Activated CD8-positive, alpha-beta memory T cell treated with anti-CD3 and anti-CD28 coated beads for 24 hours (primary cell): ENCODE results near the gene ETHE1.
A peak's percentile ranks its signal among the peaks of the same experiment; 100 is the strongest.

Experiments
- DNase-seq: peaks from one replicate; pipeline ENCODE4 v3.0.0-alpha.2; 2020

ETHE1 gene

DNA sequence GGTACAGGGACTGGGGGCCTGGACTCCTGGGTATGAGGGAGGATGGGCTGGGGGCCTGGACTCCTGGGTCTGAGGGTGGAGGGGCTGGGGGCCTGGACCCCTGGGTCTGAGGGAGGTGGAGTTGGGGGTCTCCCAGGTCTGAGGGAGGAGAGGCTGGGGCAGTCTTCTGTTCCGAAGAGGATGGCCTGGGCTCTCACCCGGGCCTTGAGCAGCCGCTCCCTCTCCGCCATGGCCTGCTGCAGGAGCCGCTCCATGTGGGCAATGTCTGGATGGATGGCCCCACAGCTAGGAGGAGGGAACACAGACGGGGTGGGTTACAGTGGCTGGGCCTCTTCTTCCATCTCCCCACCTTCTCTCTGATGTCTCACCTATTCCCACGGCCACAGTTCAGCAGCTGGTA, 40.6 kb downstream of the ETHE1 start:
- no peak for DNase-seq

DNA sequence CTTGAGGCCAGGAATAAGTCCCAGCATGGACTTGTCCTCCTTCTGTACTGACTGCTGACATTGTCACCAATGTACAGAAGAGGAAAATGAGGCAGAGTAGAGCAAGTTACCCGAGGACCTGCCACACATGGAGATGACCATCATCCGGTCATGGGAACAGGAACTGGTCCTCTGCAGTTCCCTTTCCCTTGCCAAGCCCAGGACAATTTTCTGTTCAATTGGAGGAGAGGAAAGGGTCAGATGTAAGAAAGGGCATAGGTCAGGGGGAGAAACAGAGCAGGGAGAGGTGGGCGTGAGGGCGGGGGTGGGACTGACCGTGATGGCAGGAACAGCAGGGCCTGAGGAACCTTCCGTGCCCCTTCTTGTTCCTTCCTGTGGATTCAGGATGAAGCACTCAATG, 41.0 kb downstream of the ETHE1 start:
- no peak for DNase-seq

GRCh38 chr19:43483281-43483680, 43.7 kb downstream of the ETHE1 start:
- no peak for DNase-seq

DNA sequence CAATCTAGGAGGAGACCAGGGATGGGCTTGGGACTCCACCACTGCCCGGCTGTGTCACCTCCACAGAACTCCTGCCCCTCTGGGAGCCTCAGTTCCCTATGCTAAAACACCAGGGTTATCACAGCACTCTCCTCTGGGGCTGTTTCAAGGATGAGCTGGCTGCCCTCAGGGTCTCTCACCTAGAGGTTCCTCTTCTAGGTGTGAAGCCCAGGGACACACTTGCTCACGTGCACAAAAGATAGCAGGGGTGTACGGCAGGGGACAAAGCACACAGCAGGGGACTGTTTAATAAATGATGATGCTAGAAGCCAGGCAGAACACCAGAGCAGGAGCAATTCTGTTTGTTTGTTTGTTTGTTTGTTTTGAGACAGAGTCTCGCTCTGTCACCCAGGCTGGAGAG, 44.8 kb downstream of the ETHE1 start:
- no peak for DNase-seq

DNA sequence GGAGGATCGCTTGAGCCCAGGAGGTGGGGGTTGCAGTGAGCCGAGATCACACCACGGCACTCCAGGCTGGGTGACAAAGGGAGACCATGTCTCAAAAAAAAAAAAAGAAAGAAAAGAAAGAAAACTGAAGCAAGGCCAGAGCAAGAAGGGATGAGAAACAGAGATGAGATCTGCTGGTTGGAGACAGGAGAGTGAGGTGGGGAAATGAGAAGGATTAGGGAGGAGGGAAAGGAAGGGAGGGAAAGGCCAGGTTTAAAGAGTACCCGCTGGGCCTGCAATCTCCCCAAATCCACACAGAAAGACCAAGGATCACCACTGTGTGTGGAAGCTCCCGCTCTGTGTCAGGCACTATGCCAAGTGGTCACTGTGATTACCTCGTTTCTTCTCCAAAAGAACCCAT, 45.3 kb downstream of the ETHE1 start:
- DNase-seq: no peak

DNA sequence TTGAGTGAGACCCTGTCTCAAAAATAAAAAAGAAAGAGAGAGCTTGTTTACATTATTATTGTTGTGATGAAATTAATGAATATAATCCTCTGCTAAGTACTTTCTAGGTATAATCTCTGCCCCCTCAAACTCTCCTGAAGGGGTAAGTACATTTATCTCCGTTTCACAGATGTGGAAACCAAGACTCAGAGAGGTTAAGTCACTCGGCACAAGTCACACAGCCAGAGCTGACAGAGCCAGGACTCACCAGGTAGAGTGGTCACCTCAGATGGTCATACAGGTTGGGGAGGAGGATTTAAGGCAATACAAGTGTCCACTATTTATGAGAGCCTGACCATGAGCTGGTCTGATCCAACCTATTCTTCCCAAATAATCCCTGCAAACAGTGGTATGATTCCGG, 46.4 kb downstream of the ETHE1 start:
- no peak for DNase-seq

- no peak for DNase-seq
Measured at GRCh38 chr19:43479961-43480561, 46.9 kb downstream of the ETHE1 start.

- no peak for DNase-seq
Measured at GRCh38 chr19:43479226-43479625, 47.8 kb downstream of the ETHE1 start.

DNA sequence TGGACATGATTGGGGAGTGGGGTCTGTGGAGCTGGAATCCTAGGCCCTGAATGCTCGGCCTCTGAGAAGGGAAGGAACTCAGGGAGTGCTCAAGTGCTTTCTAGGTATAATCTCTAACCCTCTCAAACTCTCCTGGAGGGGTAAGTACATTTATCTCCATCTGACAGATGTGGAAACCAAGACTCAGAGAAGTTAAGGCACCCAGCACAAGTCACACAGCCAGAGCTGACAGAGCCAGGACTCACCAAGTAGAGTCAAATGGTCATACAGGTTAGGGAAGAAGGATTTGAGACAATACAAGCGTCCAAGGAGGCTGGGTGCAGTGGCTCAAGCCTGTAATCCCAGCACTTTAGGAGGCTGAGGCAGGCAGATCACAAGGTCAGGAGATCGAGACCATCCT, 48.7 kb downstream of the ETHE1 start:
- no peak for DNase-seq

- no peak for DNase-seq
Measured at GRCh38 chr19:43476606-43477005, 50.4 kb downstream of the ETHE1 start.

- peak; percentile 98 for DNase-seq
Measured at GRCh38 chr19:43474986-43475705, 51.9 kb downstream of the ETHE1 start.

GRCh38 chr19:43474487-43474886, 52.5 kb downstream of the ETHE1 start:
- no peak for DNase-seq

DNA sequence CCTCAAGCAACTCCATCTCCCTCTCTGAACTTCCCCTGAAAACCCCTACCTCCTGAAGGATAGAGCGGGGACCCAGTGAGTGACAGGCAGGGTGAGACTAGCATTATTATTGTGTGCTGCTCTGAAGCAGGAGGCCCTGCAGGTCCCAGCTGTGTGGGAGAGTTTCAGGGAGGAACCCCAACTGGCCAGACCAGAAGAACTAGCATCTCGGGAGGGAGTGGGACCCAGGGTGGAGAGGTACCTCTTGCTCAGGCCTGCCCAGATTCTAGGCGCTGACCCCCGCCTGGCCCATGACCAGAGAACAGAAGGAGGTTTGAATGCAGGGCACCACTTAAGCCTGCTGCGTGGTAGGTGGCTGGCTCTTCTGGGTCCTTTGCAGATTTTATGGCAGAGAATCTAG, 55.9 kb downstream of the ETHE1 start:
- no peak for DNase-seq

DNA sequence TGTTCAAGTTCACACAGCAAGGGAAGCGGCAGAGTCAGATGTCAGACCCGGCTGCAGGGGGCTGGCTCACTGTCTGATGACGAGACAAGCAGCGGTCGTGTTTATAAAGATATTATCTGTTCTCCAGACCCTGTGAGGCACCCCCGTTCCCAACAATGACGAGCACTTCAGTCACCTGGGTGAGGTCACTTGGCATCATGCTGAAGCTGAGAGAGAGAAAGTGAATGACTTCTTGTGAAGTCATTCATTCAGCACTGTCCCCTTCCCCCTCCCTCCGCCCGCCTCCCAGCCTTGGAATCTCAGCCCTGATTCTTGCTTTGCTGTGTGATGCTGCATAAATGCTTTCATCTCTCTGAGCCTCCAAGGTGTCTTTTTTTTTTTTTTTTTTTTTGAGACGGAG, 56.7 kb downstream of the ETHE1 start:
- no peak for DNase-seq

GRCh38 chr19:43469160-43469480, 57.9 kb downstream of the ETHE1 start:
- DNase-seq: no peak

DNA sequence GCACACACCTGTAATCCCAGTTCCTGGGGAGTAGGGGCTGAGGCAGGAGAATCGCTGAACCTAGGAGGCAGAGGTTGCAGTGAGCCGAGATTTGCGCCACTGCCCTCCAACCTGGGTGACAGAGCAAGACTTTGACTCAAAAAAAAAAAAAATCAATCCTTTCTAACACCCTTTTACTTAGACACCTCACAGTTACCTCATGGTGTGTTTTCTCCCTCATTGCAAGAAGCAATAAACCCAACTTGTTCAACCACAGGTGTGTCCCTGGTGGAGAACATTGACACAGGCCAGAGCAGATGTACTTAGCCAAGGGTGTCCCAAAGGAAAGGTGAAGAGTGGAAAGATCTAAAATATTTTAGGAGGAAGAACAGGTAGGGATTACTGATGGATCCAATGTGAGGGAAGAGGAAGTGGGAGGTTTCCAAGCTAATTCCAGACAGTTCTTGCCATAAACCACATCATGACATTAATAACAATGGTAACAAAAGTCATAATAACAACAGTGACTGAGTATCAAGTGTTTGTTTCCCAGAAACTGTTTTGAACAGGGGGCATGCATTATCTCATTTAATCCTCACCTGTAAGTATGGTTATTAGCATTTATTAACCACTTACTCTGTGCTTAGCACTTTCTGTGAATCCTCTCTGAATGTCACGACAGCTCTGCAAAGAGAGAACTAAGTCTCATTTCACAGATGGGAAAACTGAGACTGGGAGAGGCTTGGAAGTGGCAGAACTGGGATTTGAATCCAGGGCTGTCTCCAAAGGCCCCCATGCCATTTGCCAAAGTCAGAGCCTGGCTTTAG, 58.4 kb downstream of the ETHE1 start:
- DNase-seq: no peak

DNA sequence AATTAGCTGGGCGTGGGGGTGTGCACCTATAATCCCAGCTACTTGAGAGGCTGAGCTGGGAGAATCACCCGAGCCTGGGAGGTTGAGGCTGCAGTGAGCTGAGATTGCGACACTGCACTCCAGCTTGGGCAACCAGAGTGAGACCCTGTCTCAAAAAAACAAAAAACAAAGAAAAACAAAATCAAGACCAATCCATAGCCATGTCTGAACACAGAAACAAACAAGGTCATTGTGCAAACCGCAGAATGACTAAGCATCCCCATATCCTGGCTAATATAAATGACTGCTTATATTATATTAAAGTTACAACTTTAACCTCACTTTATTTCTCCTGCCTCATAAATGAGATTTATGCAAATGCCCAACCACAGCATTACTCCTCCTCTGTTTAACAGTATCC, 59.3 kb downstream of the ETHE1 start:
- no peak for DNase-seq

- DNase-seq: no peak
Measured at GRCh38 chr19:43467276-43467675, 59.7 kb downstream of the ETHE1 start.

DNA sequence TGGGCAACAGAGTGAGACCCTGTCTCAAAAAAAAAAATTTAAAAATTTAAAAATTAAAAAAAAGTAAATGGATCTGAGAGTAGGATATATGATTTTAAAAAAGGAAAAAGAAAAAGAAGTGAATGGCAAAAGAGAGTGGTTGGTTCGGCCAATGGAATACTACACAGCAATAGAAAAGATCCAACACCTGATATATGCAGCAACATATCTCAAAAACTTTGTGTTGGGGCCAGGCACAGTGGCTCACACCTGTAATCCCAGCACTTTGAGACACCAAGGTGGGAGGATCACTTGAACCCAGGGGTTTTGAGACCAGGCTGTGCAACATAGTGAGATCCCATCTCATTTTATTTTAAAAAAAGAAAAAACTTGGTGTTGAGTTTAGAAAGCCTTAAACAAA, 60.2 kb downstream of the ETHE1 start:
- no peak for DNase-seq

GRCh38 chr19:43465468-43466120, 61.4 kb downstream of the ETHE1 start, which contains the start of gene LYPD3:
Gene LYPD3, minus strand, starts transcription at chr19:43465608. Its CDS starts 37 bp downstream, at chr19:43465571.
- DNase-seq: no peak

DNA sequence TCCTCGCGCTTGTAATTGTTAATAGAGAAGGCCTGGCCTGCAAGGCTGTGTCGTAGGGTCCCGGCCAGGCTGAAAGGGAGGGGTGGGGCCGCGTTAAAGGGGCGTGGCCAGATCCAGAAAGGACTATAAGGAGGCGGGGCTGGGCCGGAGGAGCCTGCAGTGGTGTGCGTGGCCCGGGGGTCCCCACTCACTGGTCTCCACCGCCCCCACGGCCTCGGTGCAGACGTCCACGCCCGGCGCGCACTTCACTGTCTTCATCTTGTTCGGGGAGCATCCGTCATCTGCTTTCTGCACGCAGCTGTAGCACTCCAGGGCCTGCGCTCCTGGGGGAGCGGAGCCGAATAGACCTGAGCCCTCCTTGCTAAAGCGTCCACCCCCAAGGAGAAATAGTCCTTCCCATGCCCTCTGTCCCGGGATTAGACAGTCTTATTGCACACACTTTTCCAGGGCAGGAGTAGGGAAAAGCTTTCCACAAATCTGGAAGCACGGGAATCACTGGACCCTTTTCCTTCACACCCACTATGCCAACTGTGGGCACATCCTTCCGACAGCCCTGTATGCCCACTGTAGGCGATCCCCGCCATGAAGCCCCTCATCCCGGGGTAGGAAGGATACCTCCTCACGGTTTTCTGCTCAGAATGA, 62.7 kb downstream of the ETHE1 start:
- no peak for DNase-seq

- DNase-seq: peak; percentile 100
Measured at GRCh38 chr19:43463381-43464133, 63.4 kb downstream of the ETHE1 start.
